Stimulated activated CD8-positive, alpha-beta memory T cell treated with anti-CD3 and anti-CD28 coated beads, Interleukin-12 subunit alpha, Interleukin-12 subunit beta, amount 100 ng/mL, for 24 hours (primary cell): Measurements from ENCODE around the gene TTLL12.
A peak's percentile ranks its signal among the peaks of the same experiment; 100 is the strongest.
"Not testable (repeated sequence)": the region's sequence is repeated elsewhere in the genome, so short reads cannot be mapped to it uniquely, and the experiment has no call there.

Experiments used
- DNase-seq: peaks from one replicate; pipeline ENCODE4 v3.0.0-alpha.2; 2020; ENCODE audit errors: extremely low read depth

Gene TTLL12

DNA sequence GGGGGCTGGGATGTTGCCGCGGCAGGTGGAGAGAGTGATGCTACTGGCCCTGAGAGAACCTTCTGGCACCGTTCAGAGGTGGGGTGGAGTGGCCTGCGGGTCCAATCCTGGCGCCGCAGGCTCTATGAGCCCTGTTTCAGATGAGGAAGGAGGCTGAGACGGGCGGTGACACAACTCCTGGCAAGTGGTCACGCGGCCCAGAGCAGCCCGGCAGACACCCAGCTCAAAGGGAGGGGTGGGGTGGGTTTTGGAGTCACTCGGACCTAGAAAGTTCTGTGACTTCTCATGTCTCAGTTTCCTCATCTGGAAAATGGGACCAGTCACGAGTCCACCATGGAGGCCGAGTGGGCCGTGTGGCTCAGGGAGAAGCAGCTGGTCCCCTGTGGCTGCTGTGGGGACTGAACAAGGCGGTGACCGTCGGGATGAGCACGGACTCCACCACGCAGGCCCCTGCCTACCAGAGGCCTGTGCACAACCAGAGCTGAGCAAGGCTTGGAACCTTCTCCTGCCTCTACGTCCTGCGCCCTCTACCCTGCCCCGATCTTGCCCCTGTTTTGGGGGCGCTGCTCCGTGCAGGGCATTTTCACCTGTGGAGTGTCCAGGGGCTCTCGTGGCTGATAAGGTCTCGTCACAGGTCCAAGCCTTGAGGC lies 31.9 kb downstream of the TTLL12 start:
- DNase-seq, result no peak

- no peak for DNase-seq
These were observed 33.0 kb downstream of the TTLL12 start for GRCh38 chr22:43153899-43154298.

- DNase-seq, result no peak
These were observed 34.4 kb downstream of the TTLL12 start for GRCh38 chr22:43152357-43153071.

GRCh38 chr22:43152003-43152356 lies 35.0 kb downstream of the TTLL12 start:
- no peak for DNase-seq

DNA sequence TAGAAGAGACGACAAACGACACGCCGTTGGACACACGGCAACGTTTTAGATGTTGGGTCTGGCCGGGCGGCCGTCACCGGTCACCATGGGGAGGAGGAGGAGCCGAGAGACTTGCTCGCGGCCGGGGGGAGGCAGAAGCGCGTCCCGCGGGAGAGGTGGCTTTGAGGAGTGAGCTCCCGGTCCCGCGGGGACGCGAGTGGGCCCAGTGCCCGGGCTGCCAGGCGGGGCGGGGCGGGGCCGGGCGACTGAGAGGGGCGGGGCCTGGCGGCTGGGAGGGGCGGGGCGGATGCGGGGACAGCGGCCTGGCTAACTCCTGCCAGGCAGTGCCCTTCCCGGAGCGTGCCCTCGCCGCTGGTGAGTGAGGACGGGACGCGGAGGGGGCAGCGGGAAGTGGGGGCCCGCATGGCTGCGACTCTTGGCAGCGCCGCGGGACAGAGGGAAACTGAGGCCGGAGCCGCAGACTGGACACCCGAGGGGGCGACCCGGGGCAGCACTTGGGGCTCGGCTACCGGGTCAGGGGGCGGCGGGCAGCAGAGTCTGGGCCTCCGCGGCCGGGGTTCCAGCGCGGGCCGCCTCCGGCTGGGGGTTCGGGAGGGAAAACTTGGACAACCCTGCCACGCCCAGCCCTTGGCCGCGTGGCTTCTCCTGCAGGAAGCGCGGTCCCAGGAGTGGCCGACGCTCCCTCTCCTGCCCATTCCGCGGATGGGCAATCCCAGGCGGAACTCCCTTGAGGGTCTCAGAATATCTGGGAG lies 35.5 kb downstream of the TTLL12 start, which contains the start of gene TSPO:
TSPO (plus strand) TSS at position 309 of the 752 bp plus-strand sequence. CDS start 7,680 bp downstream, outside the sequence.
- DNase-seq, result no peak

DNA sequence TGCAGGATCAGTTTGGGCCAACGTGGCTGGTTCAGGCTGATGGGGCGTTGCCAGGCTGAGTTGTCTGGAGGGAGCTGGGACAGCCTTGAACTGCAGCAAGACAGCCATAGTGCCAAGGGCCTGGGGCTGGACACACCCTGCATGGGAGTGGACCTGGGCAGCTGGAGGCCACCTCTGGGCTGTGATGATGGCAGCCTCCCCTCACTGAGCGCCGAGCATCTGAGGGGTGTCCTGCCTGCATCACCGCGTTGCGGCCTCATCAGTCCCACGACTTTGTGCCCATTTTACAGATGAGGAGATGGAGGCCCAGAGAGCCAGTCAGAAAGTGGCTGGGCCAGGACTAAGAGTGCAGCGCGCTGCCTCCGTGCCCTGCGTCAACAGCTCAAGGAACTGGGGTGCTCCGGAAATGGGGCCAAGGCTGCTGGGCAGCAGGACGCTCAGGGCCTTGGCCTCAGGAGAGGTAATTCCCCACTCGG lies 36.2 kb downstream of the TTLL12 start:
- DNase-seq, result no peak

DNA sequence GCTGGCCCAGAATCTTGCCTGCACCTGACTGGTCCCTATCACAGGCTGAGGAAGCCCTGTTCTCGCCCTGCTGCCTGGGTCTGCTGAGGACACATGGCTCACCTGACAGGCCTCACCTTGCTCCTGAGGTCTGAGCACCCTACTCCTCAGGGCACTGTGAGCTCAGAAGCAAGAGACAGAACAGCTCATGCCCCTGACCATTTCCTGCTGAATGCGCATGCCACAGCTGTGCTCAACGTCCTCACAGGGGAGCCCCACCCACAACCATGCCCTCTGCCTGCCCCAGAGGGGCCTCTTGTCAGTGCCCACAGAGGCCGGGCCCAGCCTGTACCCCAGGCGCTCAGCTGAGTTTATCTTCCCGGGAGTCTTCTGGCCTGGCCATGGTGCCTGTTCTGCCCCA lies 38.4 kb downstream of the TTLL12 start:
- no peak for DNase-seq

DNA sequence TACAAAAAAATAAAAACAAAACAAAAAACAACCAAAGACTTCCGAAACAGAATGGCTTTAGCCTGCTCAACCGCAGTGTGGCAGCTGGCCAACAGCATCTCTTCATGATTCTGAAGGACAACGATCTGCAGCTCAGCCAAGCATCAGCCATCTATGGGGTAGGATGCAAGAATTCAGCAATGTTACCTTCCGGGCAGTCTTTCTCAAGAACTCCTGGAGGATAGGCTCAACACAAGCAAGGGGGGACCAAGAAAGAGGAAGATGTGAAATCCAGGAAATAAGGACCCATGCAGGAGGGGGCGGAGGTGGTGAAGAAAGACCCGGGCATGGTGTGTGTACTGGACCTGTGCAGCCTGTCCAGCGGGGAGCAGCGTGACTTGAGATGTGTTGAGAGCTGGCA lies 39.1 kb downstream of the TTLL12 start:
- DNase-seq, result no peak

- DNase-seq, result not testable (repeated sequence)
These were observed 40.6 kb downstream of the TTLL12 start for GRCh38 chr22:43146332-43146731.

DNA sequence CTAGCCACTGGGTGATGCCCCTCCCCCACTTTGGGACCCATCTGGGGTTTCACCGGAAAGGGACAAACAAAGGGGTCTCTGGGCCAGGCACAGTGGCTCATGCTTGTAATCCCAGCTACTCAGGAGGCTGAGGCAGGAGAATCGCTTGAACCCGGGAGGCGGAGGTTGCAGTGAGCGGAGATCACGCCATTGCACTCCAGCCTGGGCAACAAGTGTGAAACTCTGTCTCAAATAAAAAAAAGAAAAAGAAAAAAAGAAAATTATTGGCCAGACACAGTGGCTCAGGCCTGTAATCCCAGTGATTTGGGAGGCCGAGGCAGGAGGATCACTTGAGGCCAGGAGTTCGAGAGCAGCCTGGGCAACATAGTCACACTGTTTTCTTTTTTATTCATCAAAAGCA lies 41.6 kb downstream of the TTLL12 start:
- not testable (repeated sequence) for DNase-seq

- no peak for DNase-seq
These were observed 42.0 kb downstream of the TTLL12 start for GRCh38 chr22:43144949-43145348.

DNA sequence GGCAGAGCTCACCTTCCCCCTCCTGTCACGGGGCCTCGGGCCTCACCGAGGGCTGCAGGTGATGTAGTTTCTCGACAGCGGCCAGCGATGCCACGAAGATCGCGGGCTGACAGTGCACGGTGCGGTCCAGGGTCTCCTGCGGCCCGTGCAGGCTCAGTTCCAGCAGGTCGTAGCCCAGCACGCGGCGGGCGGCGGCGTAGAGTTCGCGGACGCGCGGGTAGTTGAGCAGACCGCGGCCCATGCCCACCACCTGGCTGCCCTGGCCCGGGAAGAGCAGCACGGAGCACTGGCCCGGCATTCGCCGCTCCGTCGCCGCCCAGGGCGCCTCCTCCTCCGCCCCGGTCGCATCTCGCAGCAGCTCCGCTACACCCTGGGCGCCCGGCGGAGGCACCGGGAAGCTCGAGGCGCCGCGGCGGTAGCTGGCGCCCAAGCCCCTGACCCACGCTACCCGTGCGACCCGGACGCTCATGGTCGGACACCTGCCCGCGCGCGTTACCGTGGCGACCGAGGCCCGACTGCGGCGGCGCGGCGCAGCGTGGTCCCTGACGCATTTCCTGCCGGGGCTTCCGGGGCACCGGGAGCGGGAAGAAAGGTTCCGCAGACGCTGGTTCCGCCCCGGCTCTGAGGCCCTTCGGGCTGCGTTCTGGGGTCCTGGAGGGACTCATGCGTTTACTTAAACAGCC lies 43.9 kb downstream of the TTLL12 start, which contains the start of gene MCAT:
MCAT (minus strand) TSS at position 519 of the 683 bp plus-strand sequence; CDS start at position 469, 50 bp downstream.
- DNase-seq, result peak; percentile 66

GRCh38 chr22:43136801-43137200 lies 50.1 kb downstream of the TTLL12 start:
- DNase-seq, result no peak

GRCh38 chr22:43136255-43136654 lies 50.7 kb downstream of the TTLL12 start:
- DNase-seq, result no peak

DNA sequence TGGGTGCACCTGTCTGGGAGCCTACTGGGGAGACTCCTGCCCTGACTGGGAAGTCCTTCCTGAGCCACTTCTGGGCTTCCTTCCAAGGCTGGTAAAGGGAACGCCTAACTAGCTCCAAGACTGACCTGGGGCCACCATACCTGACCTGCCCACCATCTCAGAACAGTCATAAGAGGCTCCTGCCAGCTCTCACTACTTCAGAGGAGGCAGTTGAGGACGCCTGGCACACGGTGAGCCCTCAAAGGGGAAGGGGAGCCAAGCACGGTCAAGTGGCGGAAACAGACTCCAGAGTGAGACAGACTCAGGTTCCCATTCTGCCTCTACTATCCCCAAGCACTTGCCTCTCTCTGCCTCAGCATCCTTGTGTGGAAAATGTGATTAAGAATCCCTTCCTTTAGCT lies 51.4 kb downstream of the TTLL12 start:
- DNase-seq, result no peak

DNA sequence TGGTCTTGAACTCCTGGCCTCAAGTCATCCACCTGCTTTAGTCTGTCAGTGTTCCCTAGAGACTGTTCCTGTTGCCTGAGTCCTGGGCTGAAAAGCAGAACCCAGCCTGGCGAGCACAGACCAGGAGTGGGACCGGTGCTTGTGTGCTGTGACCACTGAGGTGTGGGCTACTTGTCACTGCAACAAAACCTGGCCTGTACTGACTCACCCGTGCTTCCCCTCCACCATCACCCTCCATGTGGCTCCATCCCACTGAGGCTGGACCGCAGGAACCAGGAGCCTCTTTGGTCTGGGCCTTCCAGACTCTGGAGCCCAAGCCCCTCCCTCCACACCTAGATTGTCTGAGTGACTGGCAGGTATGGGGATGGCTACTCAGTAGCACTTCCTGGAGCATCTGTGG lies 52.4 kb downstream of the TTLL12 start:
- DNase-seq, result no peak

DNA sequence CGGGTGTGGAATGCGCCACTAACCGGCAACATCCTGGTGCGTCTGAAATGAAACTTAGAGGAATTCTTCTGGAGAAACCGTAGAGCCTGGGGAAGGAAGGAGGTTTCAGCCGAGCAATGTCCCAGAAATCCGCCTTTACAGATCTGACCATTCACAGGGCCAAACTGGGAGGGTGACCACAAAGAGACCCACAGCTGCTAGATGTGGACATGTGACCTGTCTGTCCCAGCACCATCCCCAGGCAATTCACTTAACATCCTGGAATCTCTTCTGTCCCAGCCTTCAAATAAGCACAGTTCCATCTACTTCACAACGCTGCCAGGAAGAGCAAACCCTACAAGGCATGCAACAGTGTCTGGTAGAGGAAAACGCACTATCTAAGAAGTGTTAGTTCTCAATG lies 53.5 kb downstream of the TTLL12 start:
- no peak for DNase-seq

- DNase-seq, result no peak
These were observed 55.0 kb downstream of the TTLL12 start for GRCh38 chr22:43131773-43132501.

GRCh38 chr22:43129426-43130425 lies 57.2 kb downstream of the TTLL12 start:
- no peak for DNase-seq

DNA sequence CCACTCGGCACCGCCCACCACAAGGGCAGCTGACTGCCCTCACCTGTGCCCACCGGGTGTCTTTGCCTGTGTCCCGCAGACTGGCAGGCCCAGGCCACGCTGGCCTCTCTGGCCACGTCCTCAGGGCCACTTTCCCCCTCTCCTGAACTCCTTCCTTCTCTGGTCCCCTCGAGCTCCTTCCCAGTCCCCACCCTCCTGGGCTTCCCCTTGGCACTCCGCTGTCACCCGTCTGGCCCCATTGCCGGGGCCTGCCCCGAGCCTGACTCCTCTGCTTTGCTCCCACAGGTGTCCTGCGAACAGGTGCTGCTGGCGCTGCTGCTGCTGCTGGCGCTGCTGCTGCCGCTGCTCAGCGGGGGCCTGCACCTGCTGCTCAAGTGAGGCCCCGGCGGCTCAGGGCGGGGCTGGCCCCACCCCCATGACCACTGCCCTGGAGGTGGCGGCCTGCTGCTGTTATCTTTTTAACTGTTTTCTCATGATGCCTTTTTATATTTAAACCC lies 58.0 kb downstream of the TTLL12 start:
- DNase-seq, result no peak
